Colonic mucosa (tissue), 4 donors: ENCODE data around the gene DGAT2L6. TPM values are rescaled to one million over a fixed set of nuclear protein-coding genes. Genes with fewer than 3 reads are reported as not detected.
"Not testable (repeated sequence)": the region's sequence is repeated elsewhere in the genome, so short reads cannot be mapped to it uniquely, and the experiment has no call there.

Experiments
- DNase-seq: peaks from one replicate; pipeline ENCODE4 v3.0.0-alpha.2; 2020
- H3K27ac ChIP-seq: fragments of 200-600 bp; one replicate; pipeline ENCODE4 v1.8.0; 2021
- H3K27me3 ChIP-seq: fragments of 200-600 bp; one replicate; pipeline ENCODE4 v1.8.0; 2021
- H3K36me3 ChIP-seq: fragments of 200-600 bp; one replicate; pipeline ENCODE4 v1.8.0; 2021
- H3K4me1 ChIP-seq: fragments of 200-600 bp; one replicate; pipeline ENCODE4 v1.8.0; 2021; ENCODE audit warnings: mild to moderate bottlenecking
- H3K4me3 ChIP-seq: fragments of 200-600 bp; one replicate; pipeline ENCODE4 v1.8.0; 2021
- H3K9ac ChIP-seq, 2 donors: one replicate each; pipeline ENCODE4 v1.7.0; 2013; ENCODE audit warnings: control low read depth in 2 of 2, low read depth in 2 of 2, low read length in 2 of 2
- H3K9me3 ChIP-seq: fragments of 200-600 bp; one replicate; pipeline ENCODE4 v1.8.0; 2021
- intact Hi-C: fragments of 100-400 bp; cut with DNase I; formaldehyde crosslinking; loops from one replicate; pipeline ENCODE4 v1.14.1; 2022
- total RNA-seq, 2 donors: library from RNA; stranded (reverse); fragmentation: NEBNext Ultra II Directional in 1 of 2; extraction: Animal tissue kit (Norgen Biotek cat#: 25700) in 1 of 2; gene quantifications; one replicate each; pipeline ENCODE4 v1.2.1, GENCODE V29; 2021
- TF ChIP-seq, protein P1 (sequence below): fragments of 200-600 bp; IDR thresholded peaks from one replicate; pipeline ENCODE4 v1.8.0; 2022; ENCODE audit warnings: antibody characterized with exemption, mild to moderate bottlenecking
- donor health status: healthy.
- donor health status: DM: no; HTN: no; CAD: no.
- donor health status: DM: no; HTN: no; CAD: no.

The DGAT2L6 gene
- total RNA-seq, 2 donors from 2014 or later = not detected

DNA sequence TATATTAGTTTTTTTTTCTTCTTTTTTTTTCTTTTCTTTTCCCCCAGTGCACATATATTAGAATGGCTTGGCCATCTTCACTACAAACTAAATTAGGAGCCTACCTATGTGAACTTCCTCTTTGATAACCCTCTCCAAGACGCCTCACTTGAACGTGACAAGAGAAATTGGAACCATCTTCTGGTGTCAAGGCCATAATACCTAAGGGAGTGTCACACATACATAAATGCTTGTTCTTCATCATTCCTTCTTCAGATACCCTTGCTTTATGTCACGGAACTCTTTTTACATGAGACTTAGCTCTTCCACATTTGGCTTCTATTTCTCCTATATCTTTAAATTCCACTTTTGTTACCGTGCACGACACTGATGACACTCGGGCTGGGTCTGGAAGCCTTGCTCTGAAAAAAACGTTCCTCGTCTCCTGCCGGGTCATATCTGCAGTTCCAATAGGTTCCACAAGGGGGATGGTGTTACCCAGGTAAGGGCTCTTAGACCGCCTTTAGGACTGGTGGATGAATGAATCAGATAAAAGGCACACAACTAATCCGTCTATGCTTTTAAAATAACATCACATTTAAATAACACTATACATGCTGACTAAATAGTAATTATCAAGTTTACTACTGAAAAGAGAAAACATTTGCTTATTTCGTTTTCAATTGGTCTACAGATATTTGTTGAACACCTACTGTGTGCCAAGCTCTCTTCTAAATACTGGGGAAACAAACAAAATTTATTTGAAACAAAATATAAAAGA, 19.9 kb downstream of the DGAT2L6 start:
- DNase-seq = peak; percentile 67
- no peak overlapping the region for H3K9ac ChIP-seq
- no peak overlapping the region for H3K4me3 ChIP-seq
- TF ChIP-seq, protein P1, sequence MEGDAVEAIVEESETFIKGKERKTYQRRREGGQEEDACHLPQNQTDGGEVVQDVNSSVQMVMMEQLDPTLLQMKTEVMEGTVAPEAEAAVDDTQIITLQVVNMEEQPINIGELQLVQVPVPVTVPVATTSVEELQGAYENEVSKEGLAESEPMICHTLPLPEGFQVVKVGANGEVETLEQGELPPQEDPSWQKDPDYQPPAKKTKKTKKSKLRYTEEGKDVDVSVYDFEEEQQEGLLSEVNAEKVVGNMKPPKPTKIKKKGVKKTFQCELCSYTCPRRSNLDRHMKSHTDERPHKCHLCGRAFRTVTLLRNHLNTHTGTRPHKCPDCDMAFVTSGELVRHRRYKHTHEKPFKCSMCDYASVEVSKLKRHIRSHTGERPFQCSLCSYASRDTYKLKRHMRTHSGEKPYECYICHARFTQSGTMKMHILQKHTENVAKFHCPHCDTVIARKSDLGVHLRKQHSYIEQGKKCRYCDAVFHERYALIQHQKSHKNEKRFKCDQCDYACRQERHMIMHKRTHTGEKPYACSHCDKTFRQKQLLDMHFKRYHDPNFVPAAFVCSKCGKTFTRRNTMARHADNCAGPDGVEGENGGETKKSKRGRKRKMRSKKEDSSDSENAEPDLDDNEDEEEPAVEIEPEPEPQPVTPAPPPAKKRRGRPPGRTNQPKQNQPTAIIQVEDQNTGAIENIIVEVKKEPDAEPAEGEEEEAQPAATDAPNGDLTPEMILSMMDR = peak; percentile 74
- H3K27me3 ChIP-seq = no peaks in the 10 kb centered on the region
- no peaks in the 10 kb centered on the region for H3K4me1 ChIP-seq
- no peak overlapping the region for H3K27ac ChIP-seq
- H3K9me3 ChIP-seq = no peaks in the 10 kb centered on the region
- H3K36me3 ChIP-seq = no peaks in the 10 kb centered on the region
- intact Hi-C loops = loop anchor here (5.0 kb wide), 1 partner anchor 65 kb away; the partner anchor contains the start of gene P2RY4

DNA sequence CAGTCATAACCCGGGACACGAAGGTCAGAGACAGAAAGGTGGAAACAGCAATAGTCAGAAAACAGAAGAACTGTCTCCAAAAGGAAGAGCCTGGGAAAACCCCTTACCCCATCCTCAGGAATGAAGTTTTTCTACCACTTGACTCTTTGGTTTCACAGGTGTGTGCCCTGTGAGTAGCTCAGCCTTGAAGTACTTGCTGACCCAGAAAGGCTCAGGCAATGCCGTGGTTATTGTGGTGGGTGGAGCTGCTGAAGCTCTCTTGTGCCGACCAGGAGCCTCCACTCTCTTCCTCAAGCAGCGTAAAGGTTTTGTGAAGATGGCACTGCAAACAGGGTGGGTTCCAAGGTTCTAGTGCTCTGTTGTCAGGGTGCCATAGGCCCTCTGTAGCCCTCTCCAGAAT, 24.4 kb downstream of the DGAT2L6 start:
- Histone ChIP-seq H3K9ac (no peak overlapping the region), H3K27ac (no peak overlapping the region), H3K36me3 (no peaks in the 10 kb centered on the region), H3K27me3 (no peaks in the 10 kb centered on the region), H3K4me3 (no peak overlapping the region), H3K9me3 (no peaks in the 10 kb centered on the region), H3K4me1 (no peaks in the 10 kb centered on the region)
- intact Hi-C loops = no loop called here
- no peak for DNase-seq
- TF ChIP-seq, protein P1 = no peak

DNA sequence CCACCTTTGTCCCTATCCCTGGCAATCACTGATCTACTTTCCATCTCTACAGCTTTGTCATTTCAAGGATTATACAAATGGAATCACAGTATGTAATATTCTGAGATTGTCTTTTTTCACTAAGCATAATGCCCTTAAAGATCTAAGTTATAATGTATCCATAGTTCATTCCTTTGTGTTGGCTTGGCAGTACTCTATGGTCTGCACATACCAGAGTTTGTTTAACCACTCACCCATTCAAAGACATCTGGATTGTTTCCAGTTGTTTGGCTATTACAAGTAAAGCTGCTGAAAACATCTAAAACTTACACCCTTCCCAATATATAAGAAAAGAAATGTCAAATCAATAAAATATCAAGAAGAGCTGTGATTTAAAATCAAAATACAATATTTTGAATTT, 31.2 kb downstream of the DGAT2L6 start:
- intact Hi-C loops = no loop called here
- no peak for DNase-seq
- Histone ChIP-seq H3K27ac (no peak overlapping the region), H3K27me3 (no peaks in the 10 kb centered on the region), H3K9ac (no peak overlapping the region), H3K4me3 (no peak overlapping the region), H3K36me3 (no peaks in the 10 kb centered on the region), H3K4me1 (no peaks in the 10 kb centered on the region), H3K9me3 (no peaks in the 10 kb centered on the region)
- TF ChIP-seq, protein P1 = no peak

DNA sequence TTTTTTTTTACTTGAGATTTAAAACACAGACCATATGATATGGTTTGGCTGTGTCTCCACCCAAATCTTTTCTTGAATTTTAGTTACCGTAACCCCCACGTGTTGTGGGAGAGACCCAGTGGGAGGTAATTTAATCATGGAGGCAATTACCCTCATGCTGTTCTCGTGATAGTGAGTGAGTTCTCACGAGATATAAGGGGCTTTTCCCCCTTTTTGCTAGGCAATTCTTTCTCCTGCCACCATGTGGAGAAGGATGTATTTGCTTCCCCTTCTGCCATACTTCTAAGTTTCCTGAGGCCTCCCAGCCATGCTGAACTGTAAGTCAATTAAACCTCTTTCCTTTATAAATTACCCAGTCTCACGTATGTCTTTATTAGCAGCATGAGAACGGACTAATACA, 32.3 kb downstream of the DGAT2L6 start:
- H3K9me3 ChIP-seq, H3K36me3 ChIP-seq, DNase-seq, H3K4me3 ChIP-seq, H3K9ac ChIP-seq, H3K27me3 ChIP-seq, intact Hi-C loops, H3K4me1 ChIP-seq, H3K27ac ChIP-seq: not testable (repeated sequence)

DNA sequence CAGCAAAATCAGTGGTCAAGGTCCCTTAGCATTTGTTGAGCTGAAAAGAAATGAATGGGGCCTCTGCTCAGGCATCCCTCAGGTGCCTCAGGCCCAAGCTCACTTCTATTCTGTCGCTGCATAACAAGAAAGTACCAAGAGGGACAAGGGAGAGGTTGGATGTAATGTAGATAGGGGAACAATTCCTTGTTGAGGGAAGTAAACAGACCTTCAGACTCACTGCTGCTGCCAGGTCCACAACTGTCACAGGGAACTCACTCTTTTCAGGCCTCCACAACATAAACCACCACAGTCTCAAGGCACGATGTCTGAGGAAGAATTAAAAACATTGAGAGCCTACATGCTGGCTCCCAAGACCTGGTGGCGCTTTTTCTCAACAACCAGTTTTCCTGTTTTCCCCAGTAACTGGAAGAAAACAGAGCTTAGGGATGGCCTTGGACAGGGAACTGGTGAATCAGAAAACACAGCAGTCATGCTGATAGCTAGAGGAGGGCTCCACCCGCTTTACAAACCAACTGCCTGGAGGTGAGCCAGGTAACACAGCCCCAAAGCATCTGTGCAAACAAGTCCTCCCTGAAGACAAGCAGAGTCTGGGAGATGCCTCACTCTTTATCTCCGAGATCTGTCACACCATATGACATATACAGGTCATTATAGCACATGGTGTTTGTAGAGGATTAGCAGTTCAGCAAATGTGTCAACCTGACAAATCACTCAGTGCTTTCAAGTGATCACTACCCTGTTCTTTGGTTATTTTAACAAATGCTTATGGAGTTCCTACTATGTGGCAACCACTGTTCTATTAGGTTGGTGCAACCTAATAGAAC, 42.9 kb downstream of the DGAT2L6 start:
- H3K27me3 ChIP-seq = no peaks in the 10 kb centered on the region
- H3K36me3 ChIP-seq = no peaks in the 10 kb centered on the region
- intact Hi-C loops = no loop called here
- H3K9ac ChIP-seq = no peak overlapping the region
- peak overlapping the region; percentile 15 for H3K27ac ChIP-seq
- H3K4me1 ChIP-seq = no peaks in the 10 kb centered on the region
- no peaks in the 10 kb centered on the region for H3K9me3 ChIP-seq
- TF ChIP-seq, protein P1 = no peak
- H3K4me3 ChIP-seq = no peak overlapping the region
- DNase-seq = peak; percentile 45

DNA sequence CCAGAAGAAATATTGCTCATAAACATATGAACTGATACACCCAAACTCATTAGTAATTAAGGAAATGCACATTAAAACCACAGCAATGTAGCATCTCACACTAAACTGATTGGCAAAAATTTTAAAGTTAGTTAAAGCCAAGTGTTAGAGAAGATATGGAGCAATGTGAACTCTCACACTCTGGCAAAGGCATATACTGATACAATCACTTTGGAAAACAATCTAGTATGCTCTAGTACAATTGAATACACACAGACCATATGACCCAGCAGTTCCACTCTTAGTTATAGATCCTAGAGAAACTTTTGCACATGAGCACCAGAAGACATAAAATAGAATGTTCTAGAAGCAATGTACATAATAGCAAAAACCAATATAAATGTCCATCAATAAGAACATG, 48.8 kb downstream of the DGAT2L6 start:
- Histone ChIP-seq H3K36me3 (no peaks in the 10 kb centered on the region), H3K9ac (no peak overlapping the region), H3K27me3 (no peaks in the 10 kb centered on the region), H3K27ac (no peak overlapping the region), H3K4me1 (no peaks in the 10 kb centered on the region), H3K4me3 (no peak overlapping the region), H3K9me3 (no peaks in the 10 kb centered on the region)
- TF ChIP-seq, protein P1 = no peak
- DNase-seq = no peak
- intact Hi-C loops = no loop called here
